Erythroblast (primary cell): ENCODE measurements around the gene CRIP1.

Experiments used
- GATA1 ChIP-seq: IDR thresholded peaks from 2 replicates; pipeline ENCODE4 v1.6.1; 2011; ENCODE audit warnings: low read depth, mild to moderate bottlenecking, control low read depth, low read length, moderate library complexity
- POLR2A ChIP-seq: IDR thresholded peaks from 2 replicates; pipeline ENCODE4 v1.6.1; 2011; ENCODE audit warnings: mild to moderate bottlenecking, low read length

DNA sequence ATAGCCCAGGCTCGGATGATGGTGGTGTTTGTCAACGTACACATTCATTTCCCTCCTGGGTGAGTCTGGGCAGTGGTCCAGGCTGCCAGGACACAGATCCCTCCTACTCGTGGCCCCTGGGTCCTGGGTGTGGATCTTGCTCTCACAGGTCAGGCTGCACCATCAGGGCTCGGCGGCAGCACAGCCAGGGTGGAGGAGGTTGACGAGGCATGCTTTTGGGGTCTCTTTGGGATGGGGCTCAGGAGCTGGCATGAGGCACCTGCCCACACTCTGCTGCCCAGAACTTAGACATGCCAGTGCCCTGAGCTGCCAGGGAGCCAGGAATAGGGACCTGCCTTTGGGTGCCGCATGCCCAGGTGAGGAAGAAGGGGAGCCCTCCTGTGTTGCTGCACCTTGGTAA, 49.4 kb downstream of the CRIP1 start:
- TF ChIP-seq POLR2A (no peak), GATA1 (no peak)
